K562 (cell line): ENCODE measurements around the gene SGIP1. TPM values are rescaled to one million over a fixed set of nuclear protein-coding genes. Genes with fewer than 3 reads are reported as not detected.
A peak's percentile ranks its signal among the peaks of the same experiment; 100 is the strongest.

Experiments
- CBFA2T2 ChIP-seq: fragments of 450-650 bp; conservative IDR thresholded peaks from 2 replicates; pipeline ENCODE4 v1.6.1; 2017; ENCODE audit warnings: mild to moderate bottlenecking
- CBFA2T3 ChIP-seq: fragments of 450-650 bp; IDR thresholded peaks from 2 replicates; pipeline ENCODE4 v1.6.1; 2017
- CEBPG ChIP-seq, 3 experiments: fragments of 200-800 bp in 1 of 3; sonication (Bioruptor generic) in 1 of 3; sonication (generic) in 1 of 3; formaldehyde crosslinking in 1 of 3; IDR thresholded peaks in 2 of 3; conservative IDR thresholded peaks in 1 of 3; 2 replicates each; pipeline versions ENCODE4 v1.6.1 to v1.8.0; 2016 to 2022; ENCODE audit warnings: missing compliant biosample characterization in 2 of 3, missing genetic modification characterization in 2 of 3, mild to moderate bottlenecking in 1 of 3, missing genetic modification reagents in 1 of 3
- CREB1 ChIP-seq, 2 experiments: sonication (generic) in 1 of 2; formaldehyde crosslinking in 1 of 2; IDR thresholded peaks; 2 replicates each; pipeline versions ENCODE4 v1.6.1 to v1.8.0; 2012 to 2022; ENCODE audit warnings: inconsistent platforms in 1 of 2, mild to moderate bottlenecking in 1 of 2, missing genetic modification reagents in 1 of 2, moderate library complexity in 1 of 2
- CREB3 ChIP-seq: fragments of 450-650 bp; conservative IDR thresholded peaks from 2 replicates; pipeline ENCODE4 v1.6.1; 2016; ENCODE audit warnings: missing genetic modification characterization, low read depth, mild to moderate bottlenecking, missing compliant biosample characterization, moderate library complexity
- DMBX1 ChIP-seq: fragments of 250-450 bp; sonication (Bioruptor Pico); IDR thresholded peaks from 2 replicates; pipeline ENCODE4 v1.8.0; 2022; ENCODE audit warnings: inconsistent platforms, mild to moderate bottlenecking, moderate library complexity, borderline replicate concordance
- DPF2 ChIP-seq: fragments of 450-650 bp; IDR thresholded peaks from 2 replicates; pipeline ENCODE4 v1.6.1; 2016
- EHMT2 ChIP-seq: fragments of 450-650 bp; IDR thresholded peaks from 2 replicates; pipeline ENCODE4 v1.6.1; 2018; ENCODE audit warnings: antibody characterized with exemption
- EP300 ChIP-seq: IDR thresholded peaks from 2 replicates; pipeline ENCODE4 v1.6.1; 2012; ENCODE audit warnings: low read length, improper control_type of control experiment
- HCFC1 ChIP-seq: IDR thresholded peaks from 2 replicates; pipeline ENCODE4 v1.6.1; 2012; ENCODE audit warnings: low read depth, low read length, improper control_type of control experiment
- HES1 ChIP-seq: fragments of 450-650 bp; IDR thresholded peaks from 2 replicates; pipeline ENCODE4 v1.6.1; 2016; ENCODE audit warnings: low read depth, mild to moderate bottlenecking, moderate library complexity
- HEY1 ChIP-seq: fragments of 250-450 bp; sonication (Bioruptor Pico); IDR thresholded peaks from 2 replicates; pipeline ENCODE4 v1.5.0; 2020; ENCODE audit warnings: mild to moderate bottlenecking, moderate library complexity, borderline replicate concordance
- NR2C1 ChIP-seq, 2 experiments: fragments of 450-650 bp; IDR thresholded peaks; 2 replicates each; pipeline ENCODE4 v1.6.1; 2017; ENCODE audit warnings: mild to moderate bottlenecking in 2 of 2, antibody characterized with exemption in 1 of 2, inconsistent platforms in 1 of 2, missing compliant biosample characterization in 1 of 2, missing genetic modification characterization in 1 of 2
- PHB ChIP-seq: fragments of 250-450 bp; sonication (Bioruptor Pico); IDR thresholded peaks from 2 replicates; pipeline ENCODE4 v1.5.0; 2021
- RNF2 ChIP-seq: sonication (generic); IDR thresholded peaks from 2 replicates; pipeline ENCODE4 v1.6.1; 2016
- SIRT6 ChIP-seq: IDR thresholded peaks from one replicate; pipeline ENCODE4 v1.6.1; 2012; ENCODE audit warnings: low read depth, mild to moderate bottlenecking, control low read depth, inconsistent platforms, low read length, moderate library complexity
- SMARCE1 ChIP-seq: fragments of 450-650 bp; IDR thresholded peaks from 2 replicates; pipeline ENCODE4 v1.7.1; 2016; ENCODE audit warnings: mild to moderate bottlenecking
- SP1 ChIP-seq: sonication (generic); formaldehyde crosslinking; IDR thresholded peaks from 2 replicates; pipeline ENCODE4 v1.8.1; 2022; ENCODE audit warnings: mild to moderate bottlenecking, missing genetic modification reagents
- TOE1 ChIP-seq, 2 experiments: fragments of 450-650 bp in 1 of 2; sonication (generic) in 1 of 2; formaldehyde crosslinking in 1 of 2; IDR thresholded peaks; 2 replicates each; pipeline versions ENCODE4 v1.7.1 to v1.8.0; 2016 to 2022; ENCODE audit warnings: borderline replicate concordance in 2 of 2, mild to moderate bottlenecking in 2 of 2, antibody characterized with exemption in 1 of 2, inconsistent platforms in 1 of 2, low read depth in 1 of 2, missing genetic modification reagents in 1 of 2, moderate library complexity in 1 of 2
- ZNF408 ChIP-seq: fragments of 250-450 bp; sonication (Bioruptor Pico); IDR thresholded peaks from 2 replicates; pipeline ENCODE4 v1.4.0; 2020; ENCODE audit warnings: low read depth, mild to moderate bottlenecking, moderate library complexity
- ZNF449 ChIP-seq: fragments of 250-450 bp; sonication (Bioruptor Pico); IDR thresholded peaks from 2 replicates; pipeline ENCODE4 v1.8.0; 2022; ENCODE audit warnings: moderate library complexity, mild to moderate bottlenecking, inconsistent platforms
- ZNF644 ChIP-seq: fragments of 200-800 bp; sonication (Bioruptor generic); IDR thresholded peaks from 2 replicates; pipeline ENCODE4 v1.6.1; 2016; ENCODE audit warnings: low read depth, missing genetic modification characterization, missing compliant biosample characterization
- ZNF76 ChIP-seq: fragments of 250-450 bp; sonication (Bioruptor Pico); IDR thresholded peaks from 2 replicates; pipeline ENCODE4 v1.4.0; 2020; ENCODE audit warnings: mild to moderate bottlenecking, moderate library complexity, borderline replicate concordance
- polyA plus RNA-seq, 8 experiments: library from polyadenylated mRNA; depleted of rRNA in 4 of 8; stranded (reverse) in 5 of 8; unstranded in 3 of 8; fragments of >200 nt; fragmentation: Nextera tagmentation in 2 of 8; fragmentation: Illumina TruSeq in 1 of 8; extraction: Ambion mirVana in 2 of 8; extraction: Trizol in 1 of 8; gene quantifications; 2 replicates each; pipeline versions ENCODE4 v1.2.1 to v1.2.3, GENCODE V29; 2011 to 2014; ENCODE audit warnings: inconsistent platforms in 1 of 8, missing spikeins in 1 of 8
- total RNA-seq, 7 experiments: library from RNA; depleted of rRNA in 6 of 7; stranded (reverse); fragments of >200 nt in 6 of 7; fragmentation: Illumina TruSeq in 2 of 7; extraction: Trizol in 2 of 7; gene quantifications; 2 replicates each; pipeline versions ENCODE4 v1.2.1 to v1.2.3, GENCODE V29; 2011 to 2021; ENCODE audit warnings: low replicate concordance in 1 of 7
- TF ChIP-seq, protein P1 (sequence below), 2 experiments: fragments of 450-650 bp in 1 of 2; sonication (generic) in 1 of 2; formaldehyde crosslinking in 1 of 2; IDR thresholded peaks in 1 of 2; conservative IDR thresholded peaks in 1 of 2; 2 replicates each; pipeline versions ENCODE4 v1.6.1 to v1.8.1; 2016 to 2023; ENCODE audit warnings: mild to moderate bottlenecking in 2 of 2, moderate library complexity in 2 of 2, inconsistent platforms in 1 of 2, missing genetic modification reagents in 1 of 2

The SGIP1 gene
- total and polyA plus RNA-seq, 9 of the 15 experiments (the other 6 are each of a cell fraction or from before 2014, with no cell fraction given) = 0.07 to 0.35 TPM; not detected in 7

DNA sequence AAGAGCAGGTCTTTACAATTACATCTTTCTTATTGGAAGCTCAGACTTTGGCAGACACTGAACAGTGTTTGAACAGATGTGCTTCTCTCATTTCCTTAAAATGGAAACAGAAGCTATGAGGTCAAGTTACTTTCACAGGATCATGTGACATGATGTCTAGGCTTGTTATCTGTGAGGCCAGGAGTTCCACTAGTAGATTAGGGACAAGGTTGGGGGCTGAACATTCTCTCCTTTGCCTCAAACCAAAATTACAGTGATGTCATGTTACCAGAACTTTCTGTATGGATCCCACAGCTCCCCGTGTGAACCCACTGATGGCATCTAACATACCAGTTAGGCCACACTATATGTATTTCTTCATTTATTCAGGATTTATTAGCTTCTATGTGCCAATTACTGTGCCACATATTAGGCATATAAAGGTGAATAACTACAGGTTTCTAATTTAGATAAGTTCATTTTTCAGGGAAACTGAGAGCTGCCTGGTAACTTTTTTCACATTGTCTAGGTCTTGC, 224.3 kb downstream of the SGIP1 start (continued):
- TF ChIP-seq SMARCE1 (peak; percentile 92), CBFA2T2 (peak; percentile 93), EHMT2 (peak; percentile 52; the same call in 1 of the 2 replicates), EP300 (peak; percentile 92), ZNF76 (CRISPR knock-in tag) (0 out of 2 replicates have a peak, but pooled peaks have one; percentile 51), ZNF644 (peak; percentile 90), CREB1 (IDR thresholded peaks at IDR 0.05) (peak; percentile 67), CREB1 (CRISPR knock-in tag; IDR thresholded peaks at IDR 0.05) (no peak), ZNF449 (CRISPR knock-in tag) (0 out of 2 replicates have a peak, but pooled peaks have one; percentile 15), CBFA2T3 (peak; percentile 96), DMBX1 (CRISPR knock-in tag) (peak; percentile 63; the same call in 1 of the 2 replicates), RNF2 (peak; percentile 82), CREB3 (tag) (no peak), HES1 (peak; percentile 66), SP1 (peak; percentile 55; the same call in 1 of the 2 replicates), SIRT6 (no peak), CEBPG (CRISPR knock-in tag; IDR thresholded peaks at IDR 0.05) (no peak), CEBPG (tag; conservative IDR thresholded peaks at IDR 0.05 in 1 of 2, IDR thresholded peaks at IDR 0.05 in 1 of 2) (no peak), PHB (CRISPR knock-in tag) (no peak), HEY1 (CRISPR knock-in tag) (no peak), DPF2 (peak; percentile 95), NR2C1 (IDR thresholded peaks at IDR 0.05) (peak; percentile 64), NR2C1 (tag; IDR thresholded peaks at IDR 0.05) (peak; percentile 58), HCFC1 (0 out of 2 replicates have a peak, but pooled peaks have one; percentile 21), TOE1 (IDR thresholded peaks at IDR 0.05; ENCODE audit: borderline replicate concordance) (peak; percentile 98), TOE1 (CRISPR knock-in tag; IDR thresholded peaks at IDR 0.05; ENCODE audit: borderline replicate concordance, low read depth) (no peak), ZNF408 (CRISPR knock-in tag) (no peak)
- TF ChIP-seq, protein P1, sequence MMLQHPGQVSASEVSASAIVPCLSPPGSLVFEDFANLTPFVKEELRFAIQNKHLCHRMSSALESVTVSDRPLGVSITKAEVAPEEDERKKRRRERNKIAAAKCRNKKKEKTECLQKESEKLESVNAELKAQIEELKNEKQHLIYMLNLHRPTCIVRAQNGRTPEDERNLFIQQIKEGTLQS (IDR thresholded peaks at IDR 0.05) = peak; percentile 86
- TF ChIP-seq, protein P1 (CRISPR knock-in tag; conservative IDR thresholded peaks at IDR 0.05) = 0 out of 2 replicates have a peak, but pooled peaks have one; percentile 29
